ENCODE data around the gene RPRM. TPM values are rescaled to one million over a fixed set of nuclear protein-coding genes. Genes with fewer than 3 reads are reported as not detected.
"Not testable (repeated sequence)": the region's sequence is repeated elsewhere in the genome, so short reads cannot be mapped to it uniquely, and the experiment has no call there.

RPRM gene
- total RNA-seq, 1 donor = not detected

GRCh38 chr2:153462338-153462859 is 16.2 kb downstream of the RPRM start:
- DNase-seq (ENCODE audit: low read depth) = no peak
- TF ChIP-seq, protein P1, sequence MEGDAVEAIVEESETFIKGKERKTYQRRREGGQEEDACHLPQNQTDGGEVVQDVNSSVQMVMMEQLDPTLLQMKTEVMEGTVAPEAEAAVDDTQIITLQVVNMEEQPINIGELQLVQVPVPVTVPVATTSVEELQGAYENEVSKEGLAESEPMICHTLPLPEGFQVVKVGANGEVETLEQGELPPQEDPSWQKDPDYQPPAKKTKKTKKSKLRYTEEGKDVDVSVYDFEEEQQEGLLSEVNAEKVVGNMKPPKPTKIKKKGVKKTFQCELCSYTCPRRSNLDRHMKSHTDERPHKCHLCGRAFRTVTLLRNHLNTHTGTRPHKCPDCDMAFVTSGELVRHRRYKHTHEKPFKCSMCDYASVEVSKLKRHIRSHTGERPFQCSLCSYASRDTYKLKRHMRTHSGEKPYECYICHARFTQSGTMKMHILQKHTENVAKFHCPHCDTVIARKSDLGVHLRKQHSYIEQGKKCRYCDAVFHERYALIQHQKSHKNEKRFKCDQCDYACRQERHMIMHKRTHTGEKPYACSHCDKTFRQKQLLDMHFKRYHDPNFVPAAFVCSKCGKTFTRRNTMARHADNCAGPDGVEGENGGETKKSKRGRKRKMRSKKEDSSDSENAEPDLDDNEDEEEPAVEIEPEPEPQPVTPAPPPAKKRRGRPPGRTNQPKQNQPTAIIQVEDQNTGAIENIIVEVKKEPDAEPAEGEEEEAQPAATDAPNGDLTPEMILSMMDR (IDR thresholded peaks at IDR 0.05; ENCODE audit: insufficient read depth, low read depth, low read length) = no peak

GRCh38 chr2:153461453-153461852 is 17.1 kb downstream of the RPRM start:
- H3K4me3 ChIP-seq (ENCODE audit: low read depth, low read length) = no peak overlapping the region
- no peak for DNase-seq (ENCODE audit: low read depth)
- TF ChIP-seq, protein P1 (IDR thresholded peaks at IDR 0.05; ENCODE audit: insufficient read depth, low read depth, low read length) = no peak

More at GRCh38 chr2:153462338-153462859, 16.2 kb downstream of the RPRM start:
- no peak overlapping the region for H3K4me3 ChIP-seq (ENCODE audit: low read depth, low read length)

DNA sequence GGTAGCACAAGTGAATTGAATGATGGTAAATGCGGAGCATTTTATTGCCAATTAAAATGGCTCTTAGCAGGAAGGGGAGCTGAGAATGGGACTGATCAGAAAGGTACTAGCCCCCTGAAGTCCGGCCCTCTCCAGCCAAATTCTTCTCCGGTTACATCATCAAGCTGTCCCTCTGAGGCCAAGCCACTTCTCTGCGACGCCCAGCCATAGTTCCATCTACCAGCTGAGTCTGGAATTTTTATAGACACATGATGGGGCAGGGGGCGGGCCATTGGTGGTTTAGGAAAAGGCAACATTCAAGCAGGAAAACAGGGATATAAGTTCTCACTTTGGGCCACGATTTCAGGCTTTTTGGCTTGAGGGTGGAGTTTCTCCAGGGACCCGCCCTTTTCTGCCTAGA is 22.7 kb downstream of the RPRM start:
- no peak overlapping the region for H3K4me3 ChIP-seq (ENCODE audit: low read depth, low read length)
- TF ChIP-seq, protein P1 (IDR thresholded peaks at IDR 0.05; ENCODE audit: insufficient read depth, low read depth, low read length) = no peak
- DNase-seq (ENCODE audit: low read depth) = no peak

GRCh38 chr2:153455403-153455802 is 23.2 kb downstream of the RPRM start:
- DNase-seq (ENCODE audit: low read depth) = no peak

GRCh38 chr2:153451611-153452010 is 27.0 kb downstream of the RPRM start:
- no peak overlapping the region for H3K4me3 ChIP-seq (ENCODE audit: low read depth, low read length)
- TF ChIP-seq, protein P1 (IDR thresholded peaks at IDR 0.05; ENCODE audit: insufficient read depth, low read depth, low read length) = no peak
- DNase-seq (ENCODE audit: low read depth) = no peak

More at GRCh38 chr2:153455403-153455802, 23.2 kb downstream of the RPRM start:
- H3K4me3 ChIP-seq (ENCODE audit: low read depth, low read length) = no peak overlapping the region
- TF ChIP-seq, protein P1 (IDR thresholded peaks at IDR 0.05; ENCODE audit: insufficient read depth, low read depth, low read length) = no peak

GRCh38 chr2:153443106-153443505 is 35.5 kb downstream of the RPRM start:
- DNase-seq (ENCODE audit: low read depth) = no peak
- TF ChIP-seq, protein P1 (IDR thresholded peaks at IDR 0.05; ENCODE audit: insufficient read depth, low read depth, low read length) = no peak
- H3K4me3 ChIP-seq (ENCODE audit: low read depth, low read length) = no peak overlapping the region

- DNase-seq (ENCODE audit: low read depth); H3K4me3 ChIP-seq (ENCODE audit: low read depth, low read length): not testable (repeated sequence)
Measured at GRCh38 chr2:153442616-153443015, 35.9 kb downstream of the RPRM start.

- H3K4me3 ChIP-seq (ENCODE audit: low read depth, low read length); DNase-seq (ENCODE audit: low read depth): not testable (repeated sequence)
Measured at GRCh38 chr2:153440090-153440489, 38.5 kb downstream of the RPRM start.
